Glutamatergic neuron (in vitro differentiated cells): Measurements from ENCODE around the gene PTPRF. TPM values are rescaled to one million over a fixed set of nuclear protein-coding genes. Genes with fewer than 3 reads are reported as not detected.

Source experiments
- DNase-seq: peaks from one replicate; pipeline ENCODE4 v3.0.0; 2022
- H3K27ac Mint-ChIP-seq: one replicate; pipeline ENCODE4 v1.8.0; 2020; ENCODE audit warnings: mild to moderate bottlenecking, mixed read lengths, inconsistent platforms; ENCODE audit not compliant: unreplicated experiment
- H3K27me3 Mint-ChIP-seq: one replicate; pipeline ENCODE4 v1.8.0; 2020; ENCODE audit warnings: mild to moderate bottlenecking, moderate library complexity, mixed read lengths, inconsistent platforms; ENCODE audit not compliant: unreplicated experiment
- H3K36me3 Mint-ChIP-seq: one replicate; pipeline ENCODE4 v1.8.0; 2020; ENCODE audit warnings: mild to moderate bottlenecking, mixed read lengths, inconsistent platforms; ENCODE audit not compliant: unreplicated experiment
- H3K4me1 Mint-ChIP-seq: one replicate; pipeline ENCODE4 v1.8.0; 2020; ENCODE audit warnings: mild to moderate bottlenecking, low read depth, mixed read lengths, inconsistent platforms; ENCODE audit not compliant: unreplicated experiment
- H3K4me3 Mint-ChIP-seq: one replicate; pipeline ENCODE4 v1.8.0; 2020; ENCODE audit warnings: mild to moderate bottlenecking, mixed read lengths, inconsistent platforms; ENCODE audit not compliant: unreplicated experiment
- H3K9me3 Mint-ChIP-seq: one replicate; pipeline ENCODE4 v1.8.0; 2020; ENCODE audit warnings: mild to moderate bottlenecking, moderate library complexity, mixed read lengths, inconsistent platforms; ENCODE audit not compliant: unreplicated experiment
- CTCF ChIP-seq: fragments of 200-600 bp; sonication (generic); IDR thresholded peaks from one replicate; pipeline ENCODE4 v1.5.0; 2021; ENCODE audit not compliant: partially characterized antibody, unreplicated experiment
- total RNA-seq: library from RNA; stranded (reverse); fragmentation: NEBNext Ultra II Directional; extraction: Animal tissue kit (Norgen Biotek cat#: 25700); gene quantifications from one replicate; pipeline ENCODE4 v1.2.1, GENCODE V29; 2021; ENCODE audit not compliant: unreplicated experiment

Gene PTPRF
- total RNA-seq, 1 donor from 2014 or later: 171 TPM

- no peak for TF ChIP-seq CTCF
- H3K4me1 Mint-ChIP-seq: peaks cover 28% of the 10 kb centered on the region
- peaks cover 9% of the 10 kb centered on the region for H3K27me3 Mint-ChIP-seq
- H3K27ac Mint-ChIP-seq: peak overlapping the region; percentile 64
- H3K36me3 Mint-ChIP-seq: peaks cover 3% of the 10 kb centered on the region
- H3K9me3 Mint-ChIP-seq: peaks cover 11% of the 10 kb centered on the region
- DNase-seq: peak; percentile 27
- H3K4me3 Mint-ChIP-seq: peak overlapping the region; percentile 99
Measured at GRCh38 chr1:43531906-43532584, 1.4 kb downstream of the PTPRF start.

- peak overlapping the region; percentile 64 for H3K27ac Mint-ChIP-seq
Measured at GRCh38 chr1:43532716-43533115, 2.0 kb downstream of the PTPRF start.

GRCh38 chr1:43533584-43533983 is 2.9 kb downstream of the PTPRF start:
- no peak for TF ChIP-seq CTCF
- peaks cover 29% of the 10 kb centered on the region for H3K4me1 Mint-ChIP-seq
- peaks cover 8% of the 10 kb centered on the region for H3K36me3 Mint-ChIP-seq
- H3K27ac Mint-ChIP-seq: no peak overlapping the region
- peaks cover 15% of the 10 kb centered on the region for H3K27me3 Mint-ChIP-seq
- H3K9me3 Mint-ChIP-seq: peaks cover 11% of the 10 kb centered on the region
- no peak overlapping the region for H3K4me3 Mint-ChIP-seq
- DNase-seq: no peak

More at GRCh38 chr1:43532716-43533115, 2.0 kb downstream of the PTPRF start:
- Mint-ChIP-seq H3K4me1 (peaks cover 29% of the 10 kb centered on the region), H3K9me3 (peaks cover 11% of the 10 kb centered on the region), H3K27me3 (peaks cover 9% of the 10 kb centered on the region), H3K4me3 (peak overlapping the region; percentile 99), H3K36me3 (peaks cover 7% of the 10 kb centered on the region)
- no peak for TF ChIP-seq CTCF
- DNase-seq: no peak

GRCh38 chr1:43534256-43534655 is 3.6 kb downstream of the PTPRF start:
- Mint-ChIP-seq H3K36me3 (peaks cover 14% of the 10 kb centered on the region), H3K9me3 (peaks cover 11% of the 10 kb centered on the region), H3K27ac (no peak overlapping the region), H3K4me1 (peaks cover 26% of the 10 kb centered on the region), H3K4me3 (peak overlapping the region; percentile 2), H3K27me3 (peaks cover 16% of the 10 kb centered on the region)
- TF ChIP-seq CTCF: no peak
- DNase-seq: no peak

GRCh38 chr1:43536196-43536863 is 5.6 kb downstream of the PTPRF start:
- H3K9me3 Mint-ChIP-seq: peaks cover 7% of the 10 kb centered on the region
- no peak overlapping the region for H3K27ac Mint-ChIP-seq
- no peak overlapping the region for H3K4me3 Mint-ChIP-seq
- no peak for TF ChIP-seq CTCF
- no peak for DNase-seq
- H3K27me3 Mint-ChIP-seq: peaks cover 11% of the 10 kb centered on the region
- H3K36me3 Mint-ChIP-seq: peaks cover 11% of the 10 kb centered on the region
- H3K4me1 Mint-ChIP-seq: peaks cover 26% of the 10 kb centered on the region
